Liver (tissue), 9 donors: ENCODE data around the gene PAQR7. TPM values are rescaled to one million over a fixed set of nuclear protein-coding genes. Genes with fewer than 3 reads are reported as not detected.

Experiments
- DNase-seq: peaks from one replicate; pipeline ENCODE4 v3.0.0-alpha.2; 2017; ENCODE audit warnings: low spot score
- H3K27ac ChIP-seq, 2 donors: one replicate each; pipeline ENCODE4 v1.7.0; 2013; ENCODE audit warnings: inconsistent platforms in 2 of 2, low read length in 2 of 2, control low read depth in 1 of 2, low read depth in 1 of 2, mild to moderate bottlenecking in 1 of 2
- H3K27me3 ChIP-seq, 4 donors: one replicate each; pipeline versions ENCODE4 v1.6.1 to v1.7.0; 2013; ENCODE audit warnings: low read length in 3 of 4, inconsistent platforms in 1 of 4, mild to moderate bottlenecking in 1 of 4, moderate library complexity in 1 of 4; ENCODE audit not compliant: control insufficient read depth in 4 of 4, insufficient read depth in 4 of 4
- H3K36me3 ChIP-seq, 4 donors: one replicate each; pipeline versions ENCODE4 v1.6.1 to v1.7.0; 2013; ENCODE audit warnings: low read length in 3 of 4, mild to moderate bottlenecking in 3 of 4, low read depth in 1 of 4, moderate library complexity in 1 of 4; ENCODE audit not compliant: control insufficient read depth in 4 of 4, insufficient read depth in 3 of 4
- H3K4me1 ChIP-seq, 4 donors: one replicate each; pipeline versions ENCODE4 v1.6.1 to v1.7.0; 2013; ENCODE audit warnings: low read length in 3 of 4, mild to moderate bottlenecking in 3 of 4, moderate library complexity in 1 of 4; ENCODE audit not compliant: control insufficient read depth in 4 of 4, insufficient read depth in 4 of 4
- H3K4me3 ChIP-seq, 3 donors: one replicate each; pipeline versions ENCODE4 v1.6.1 to v1.7.0; 2013; ENCODE audit warnings: low read length in 3 of 3, control low read depth in 1 of 3, low read depth in 1 of 3, mild to moderate bottlenecking in 1 of 3
- H3K9ac ChIP-seq, 2 donors: one replicate each; pipeline ENCODE4 v1.7.0; 2013; ENCODE audit warnings: low read length in 2 of 2, mild to moderate bottlenecking in 2 of 2, moderate library complexity in 2 of 2, control low read depth in 1 of 2, low read depth in 1 of 2
- H3K9me3 ChIP-seq, 4 donors: one replicate each; pipeline versions ENCODE4 v1.6.1 to v1.7.0; 2013; ENCODE audit warnings: low read length in 3 of 4; ENCODE audit not compliant: control insufficient read depth in 4 of 4
- GABPA ChIP-seq, 2 donors: IDR thresholded peaks in 1 of 2; conservative IDR thresholded peaks in 1 of 2; 2 replicates each; pipeline ENCODE4 v1.6.1; 2016; ENCODE audit warnings: antibody characterized with exemption in 2 of 2, mild to moderate bottlenecking in 1 of 2, moderate library complexity in 1 of 2
- HNF4A ChIP-seq, 2 donors: conservative IDR thresholded peaks; 2 replicates each; pipeline ENCODE4 v1.6.1; 2016; ENCODE audit warnings: antibody characterized with exemption in 2 of 2, mild to moderate bottlenecking in 2 of 2
- NR2F2 ChIP-seq: IDR thresholded peaks from 2 replicates; pipeline ENCODE4 v1.6.1; 2016; ENCODE audit warnings: antibody characterized with exemption
- RXRA ChIP-seq, 2 donors: IDR thresholded peaks; 2 replicates each; pipeline ENCODE4 v1.6.1; 2017 to 2018; ENCODE audit warnings: antibody characterized with exemption in 2 of 2, mild to moderate bottlenecking in 1 of 2
- TAF1 ChIP-seq: conservative IDR thresholded peaks from 2 replicates; pipeline ENCODE4 v1.6.1; 2016; ENCODE audit warnings: antibody characterized with exemption, mild to moderate bottlenecking
- WGBS: extraction: QIAGEN DNeasy Blood & Tissue Kit; methylation state at CpG from one replicate; pipeline ENCODE4 v1.1.7; 2013; 5-methylcytosine and 5-hydroxymethylcytosine counted together
- polyA plus RNA-seq, 2 donors: library from polyadenylated mRNA; stranded (reverse) in 1 of 2; unstranded in 1 of 2; fragments of 200-250 nt in 1 of 2; fragments of >200 nt in 1 of 2; fragmentation: Nextera tagmentation in 1 of 2; extraction: Ambion mirVana in 1 of 2; gene quantifications; one replicate each; pipeline versions ENCODE4 v1.2.1 to v1.2.3, GENCODE V29; 2013 to 2015
- total RNA-seq, 2 donors: library from RNA; depleted of rRNA; stranded (reverse); fragments of >200 nt; gene quantifications; one replicate each; pipeline ENCODE4 v1.2.3, GENCODE V29; 2014
- TF ChIP-seq, protein P1 (sequence below): IDR thresholded peaks from 2 replicates; pipeline ENCODE4 v1.6.1; 2016; ENCODE audit warnings: antibody characterized with exemption
- TF ChIP-seq, protein P2 (sequence below): IDR thresholded peaks from 2 replicates; pipeline ENCODE4 v1.6.1; 2016; ENCODE audit warnings: antibody characterized with exemption
- TF ChIP-seq, protein P3 (sequence below): fragments of 150-350 bp; IDR thresholded peaks from 2 replicates; pipeline ENCODE4 v1.5.1; 2017; ENCODE audit warnings: improper control_type of control experiment, low read depth, low read length; ENCODE audit not compliant: missing input control
- TF ChIP-seq, protein P4 (sequence below): IDR thresholded peaks from 2 replicates; pipeline ENCODE4 v1.6.1; 2016; ENCODE audit warnings: antibody characterized with exemption
- TF ChIP-seq, protein P5 (sequence below): IDR thresholded peaks from 2 replicates; pipeline ENCODE4 v1.6.1; 2016; ENCODE audit warnings: antibody characterized with exemption, mild to moderate bottlenecking
- donor health status: healthy.
- donor health status: healthy.
- donor health status: healthy.
- donor health status: healthy.
- donor health status: healthy.

Gene PAQR7
- total and polyA plus RNA-seq, 4 donors = 1.5 to 9.0 (median 1.8) TPM

DNA sequence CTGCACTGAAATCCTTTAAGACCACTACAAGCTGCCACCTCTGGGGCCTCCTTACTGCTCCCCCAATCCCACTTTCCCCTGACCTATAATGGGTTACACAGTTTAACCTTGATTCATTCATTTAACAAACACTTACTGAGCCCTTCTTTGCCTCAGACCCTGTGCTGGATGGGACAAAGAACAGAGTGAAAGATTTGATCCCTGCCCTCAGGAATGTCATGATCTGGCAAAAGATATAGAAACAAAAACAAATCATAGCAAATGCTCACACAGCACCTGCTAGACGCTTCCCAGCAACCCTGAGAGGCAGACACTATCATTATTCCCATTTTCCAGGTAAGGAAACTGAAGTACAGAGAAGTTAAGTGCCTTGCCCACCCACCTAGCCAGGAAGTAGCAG, 9.2 kb downstream of the PAQR7 start:
- WGBS = 34% methylated on average over 1 of the region's 1 CpG
- H3K9ac ChIP-seq = no peak overlapping the region
- H3K9me3 ChIP-seq = no peaks in the 10 kb centered on the region
- no peak for DNase-seq
- peaks cover 15 to 45% (median 41%) of the 10 kb centered on the region in 4 donors for H3K4me1 ChIP-seq
- peak in 1 of 2 donors; percentile 46 for TF ChIP-seq HNF4A (conservative IDR thresholded peaks at IDR 0.05)
- TF ChIP-seq, protein P1, sequence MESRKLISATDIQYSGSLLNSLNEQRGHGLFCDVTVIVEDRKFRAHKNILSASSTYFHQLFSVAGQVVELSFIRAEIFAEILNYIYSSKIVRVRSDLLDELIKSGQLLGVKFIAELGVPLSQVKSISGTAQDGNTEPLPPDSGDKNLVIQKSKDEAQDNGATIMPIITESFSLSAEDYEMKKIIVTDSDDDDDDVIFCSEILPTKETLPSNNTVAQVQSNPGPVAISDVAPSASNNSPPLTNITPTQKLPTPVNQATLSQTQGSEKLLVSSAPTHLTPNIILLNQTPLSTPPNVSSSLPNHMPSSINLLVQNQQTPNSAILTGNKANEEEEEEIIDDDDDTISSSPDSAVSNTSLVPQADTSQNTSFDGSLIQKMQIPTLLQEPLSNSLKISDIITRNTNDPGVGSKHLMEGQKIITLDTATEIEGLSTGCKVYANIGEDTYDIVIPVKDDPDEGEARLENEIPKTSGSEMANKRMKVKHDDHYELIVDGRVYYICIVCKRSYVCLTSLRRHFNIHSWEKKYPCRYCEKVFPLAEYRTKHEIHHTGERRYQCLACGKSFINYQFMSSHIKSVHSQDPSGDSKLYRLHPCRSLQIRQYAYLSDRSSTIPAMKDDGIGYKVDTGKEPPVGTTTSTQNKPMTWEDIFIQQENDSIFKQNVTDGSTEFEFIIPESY = no peak
- peak overlapping the region in 1 of 2 donors; percentile 19 for H3K27ac ChIP-seq
- no peak overlapping the region for H3K4me3 ChIP-seq
- no peaks in the 10 kb centered on the region for H3K27me3 ChIP-seq
- peaks cover 0 to 4% (median 0%) of the 10 kb centered on the region in 4 donors for H3K36me3 ChIP-seq

DNA sequence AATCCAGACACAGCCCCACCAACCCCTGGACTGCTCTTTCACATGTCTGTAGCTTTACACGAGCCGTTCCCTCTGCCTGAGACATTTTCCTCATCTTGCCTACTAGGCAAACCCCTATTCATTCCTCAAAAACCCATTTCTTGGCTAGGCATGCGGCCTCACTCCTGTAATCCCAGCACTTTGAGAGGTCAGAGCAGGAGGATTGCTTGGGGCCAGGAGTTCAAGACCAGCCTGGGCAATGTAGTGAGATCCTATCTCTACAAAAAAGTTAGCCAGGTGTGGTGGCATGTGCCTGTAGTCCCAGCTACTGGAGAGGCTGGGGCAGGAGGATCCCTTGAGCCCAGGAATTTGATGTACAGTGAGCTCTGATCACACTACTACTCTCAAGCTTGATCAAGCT, 11.1 kb downstream of the PAQR7 start:
- peaks cover 0 to 4% (median 0%) of the 10 kb centered on the region in 4 donors for H3K36me3 ChIP-seq
- no peak for DNase-seq
- 87% methylated on average over 3 of the region's 3 CpGs for WGBS
- no peak overlapping the region for H3K4me3 ChIP-seq
- peaks cover 12 to 35% (median 23%) of the 10 kb centered on the region in 4 donors for H3K4me1 ChIP-seq
- TF ChIP-seq HNF4A (conservative IDR thresholded peaks at IDR 0.05) (no peak), NR2F2 (no peak), TAF1 (no peak), RXRA (IDR thresholded peaks at IDR 0.05) (no peak), GABPA (IDR thresholded peaks at IDR 0.05 in 1 of 2, conservative IDR thresholded peaks at IDR 0.05 in 1 of 2) (no peak)
- TF ChIP-seq, protein P2, sequence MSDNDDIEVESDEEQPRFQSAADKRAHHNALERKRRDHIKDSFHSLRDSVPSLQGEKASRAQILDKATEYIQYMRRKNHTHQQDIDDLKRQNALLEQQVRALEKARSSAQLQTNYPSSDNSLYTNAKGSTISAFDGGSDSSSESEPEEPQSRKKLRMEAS = no peak
- TF ChIP-seq, protein P3, sequence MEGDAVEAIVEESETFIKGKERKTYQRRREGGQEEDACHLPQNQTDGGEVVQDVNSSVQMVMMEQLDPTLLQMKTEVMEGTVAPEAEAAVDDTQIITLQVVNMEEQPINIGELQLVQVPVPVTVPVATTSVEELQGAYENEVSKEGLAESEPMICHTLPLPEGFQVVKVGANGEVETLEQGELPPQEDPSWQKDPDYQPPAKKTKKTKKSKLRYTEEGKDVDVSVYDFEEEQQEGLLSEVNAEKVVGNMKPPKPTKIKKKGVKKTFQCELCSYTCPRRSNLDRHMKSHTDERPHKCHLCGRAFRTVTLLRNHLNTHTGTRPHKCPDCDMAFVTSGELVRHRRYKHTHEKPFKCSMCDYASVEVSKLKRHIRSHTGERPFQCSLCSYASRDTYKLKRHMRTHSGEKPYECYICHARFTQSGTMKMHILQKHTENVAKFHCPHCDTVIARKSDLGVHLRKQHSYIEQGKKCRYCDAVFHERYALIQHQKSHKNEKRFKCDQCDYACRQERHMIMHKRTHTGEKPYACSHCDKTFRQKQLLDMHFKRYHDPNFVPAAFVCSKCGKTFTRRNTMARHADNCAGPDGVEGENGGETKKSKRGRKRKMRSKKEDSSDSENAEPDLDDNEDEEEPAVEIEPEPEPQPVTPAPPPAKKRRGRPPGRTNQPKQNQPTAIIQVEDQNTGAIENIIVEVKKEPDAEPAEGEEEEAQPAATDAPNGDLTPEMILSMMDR = no peak
- TF ChIP-seq, protein P4, sequence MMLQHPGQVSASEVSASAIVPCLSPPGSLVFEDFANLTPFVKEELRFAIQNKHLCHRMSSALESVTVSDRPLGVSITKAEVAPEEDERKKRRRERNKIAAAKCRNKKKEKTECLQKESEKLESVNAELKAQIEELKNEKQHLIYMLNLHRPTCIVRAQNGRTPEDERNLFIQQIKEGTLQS = no peak
- TF ChIP-seq, protein P1 = no peak
- TF ChIP-seq, protein P5, sequence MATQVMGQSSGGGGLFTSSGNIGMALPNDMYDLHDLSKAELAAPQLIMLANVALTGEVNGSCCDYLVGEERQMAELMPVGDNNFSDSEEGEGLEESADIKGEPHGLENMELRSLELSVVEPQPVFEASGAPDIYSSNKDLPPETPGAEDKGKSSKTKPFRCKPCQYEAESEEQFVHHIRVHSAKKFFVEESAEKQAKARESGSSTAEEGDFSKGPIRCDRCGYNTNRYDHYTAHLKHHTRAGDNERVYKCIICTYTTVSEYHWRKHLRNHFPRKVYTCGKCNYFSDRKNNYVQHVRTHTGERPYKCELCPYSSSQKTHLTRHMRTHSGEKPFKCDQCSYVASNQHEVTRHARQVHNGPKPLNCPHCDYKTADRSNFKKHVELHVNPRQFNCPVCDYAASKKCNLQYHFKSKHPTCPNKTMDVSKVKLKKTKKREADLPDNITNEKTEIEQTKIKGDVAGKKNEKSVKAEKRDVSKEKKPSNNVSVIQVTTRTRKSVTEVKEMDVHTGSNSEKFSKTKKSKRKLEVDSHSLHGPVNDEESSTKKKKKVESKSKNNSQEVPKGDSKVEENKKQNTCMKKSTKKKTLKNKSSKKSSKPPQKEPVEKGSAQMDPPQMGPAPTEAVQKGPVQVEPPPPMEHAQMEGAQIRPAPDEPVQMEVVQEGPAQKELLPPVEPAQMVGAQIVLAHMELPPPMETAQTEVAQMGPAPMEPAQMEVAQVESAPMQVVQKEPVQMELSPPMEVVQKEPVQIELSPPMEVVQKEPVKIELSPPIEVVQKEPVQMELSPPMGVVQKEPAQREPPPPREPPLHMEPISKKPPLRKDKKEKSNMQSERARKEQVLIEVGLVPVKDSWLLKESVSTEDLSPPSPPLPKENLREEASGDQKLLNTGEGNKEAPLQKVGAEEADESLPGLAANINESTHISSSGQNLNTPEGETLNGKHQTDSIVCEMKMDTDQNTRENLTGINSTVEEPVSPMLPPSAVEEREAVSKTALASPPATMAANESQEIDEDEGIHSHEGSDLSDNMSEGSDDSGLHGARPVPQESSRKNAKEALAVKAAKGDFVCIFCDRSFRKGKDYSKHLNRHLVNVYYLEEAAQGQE = no peak
- H3K9ac ChIP-seq = no peak overlapping the region
- H3K27me3 ChIP-seq = no peaks in the 10 kb centered on the region
- no peak overlapping the region for H3K27ac ChIP-seq
- no peaks in the 10 kb centered on the region for H3K9me3 ChIP-seq
